NB4 (cell line): ENCODE results near the gene TNIP3.

Experiments
- CTCF ChIP-seq: IDR thresholded peaks from one replicate; pipeline ENCODE4 v1.5.1; 2012; ENCODE audit warnings: low read depth, low read length
- MAX ChIP-seq: IDR thresholded peaks from 2 replicates; pipeline ENCODE4 v1.6.1; 2011; ENCODE audit warnings: low read depth, low read length
- POLR2A ChIP-seq: IDR thresholded peaks from 2 replicates; pipeline ENCODE4 v1.6.1; 2011; ENCODE audit warnings: mild to moderate bottlenecking; ENCODE audit not compliant: insufficient read length; ENCODE audit errors: extremely low read depth

GRCh38 chr4:121130326-121130660, 33.8 kb downstream of the TNIP3 start:
- no peak for TF ChIP-seq CTCF
- TF ChIP-seq POLR2A = no peak
- no peak for TF ChIP-seq MAX
